Neural crest cell (in vitro differentiated cells): ENCODE measurements around the gene LCOR. TPM values are rescaled to one million over a fixed set of nuclear protein-coding genes. Genes with fewer than 3 reads are reported as not detected.

ENCODE experiments used
- DNase-seq: peaks from one replicate; pipeline ENCODE4 v3.0.0; 2021; ENCODE audit warnings: low read depth, mixed read lengths, low spot score
- H3K27ac Mint-ChIP-seq: one replicate; pipeline ENCODE4 v1.8.0; 2021; ENCODE audit warnings: mild to moderate bottlenecking, mixed read lengths; ENCODE audit not compliant: unreplicated experiment
- H3K27me3 Mint-ChIP-seq: 2 replicates; pipeline ENCODE4 v1.8.0; 2021; ENCODE audit warnings: low read depth, mild to moderate bottlenecking, mixed read lengths
- H3K36me3 Mint-ChIP-seq: 2 replicates; pipeline ENCODE4 v1.8.0; 2021; ENCODE audit warnings: low read depth, mild to moderate bottlenecking, mixed read lengths
- H3K4me1 Mint-ChIP-seq: 2 replicates; pipeline ENCODE4 v1.8.0; 2021; ENCODE audit warnings: mixed read lengths
- H3K4me3 Mint-ChIP-seq: one replicate; pipeline ENCODE4 v1.8.0; 2021; ENCODE audit warnings: mild to moderate bottlenecking, mixed read lengths
- H3K9me3 Mint-ChIP-seq: 2 replicates; pipeline ENCODE4 v1.8.0; 2021; ENCODE audit warnings: mixed read lengths
- CTCF ChIP-seq: fragments of 200-600 bp; sonication (generic); conservative IDR thresholded peaks from 2 replicates; pipeline ENCODE4 v1.5.0; 2021; ENCODE audit warnings: antibody characterized with exemption, mild to moderate bottlenecking
- total RNA-seq: library from RNA; stranded (reverse); gene quantifications from 2 replicates; pipeline ENCODE4 v1.2.1, GENCODE V29; 2021

LCOR gene
- total RNA-seq, 1 donor from 2014 or later: 54.4 TPM

- Mint-ChIP-seq H3K27ac (no peak overlapping the region), H3K4me1 (no peaks in the 10 kb centered on the region), H3K9me3 (no peaks in the 10 kb centered on the region), H3K36me3 (peaks cover 2% of the 10 kb centered on the region), H3K4me3 (no peak overlapping the region), H3K27me3 (peaks cover 42% of the 10 kb centered on the region)
- no peak for DNase-seq
- no peak for TF ChIP-seq CTCF
Measured at GRCh38 chr10:97013983-97014382, 181.9 kb downstream of the LCOR start.

GRCh38 chr10:97015240-97015639 is 183.1 kb downstream of the LCOR start:
- no peak for DNase-seq
- no peak overlapping the region for H3K27ac Mint-ChIP-seq
- H3K27me3 Mint-ChIP-seq: peaks cover 48% of the 10 kb centered on the region
- no peaks in the 10 kb centered on the region for H3K9me3 Mint-ChIP-seq
- no peak overlapping the region for H3K4me3 Mint-ChIP-seq
- no peak for TF ChIP-seq CTCF
- peaks cover 5% of the 10 kb centered on the region for H3K4me1 Mint-ChIP-seq
- H3K36me3 Mint-ChIP-seq: no peaks in the 10 kb centered on the region

GRCh38 chr10:97016728-97017473 is 184.8 kb downstream of the LCOR start:
- Mint-ChIP-seq H3K4me3 (no peak overlapping the region), H3K27ac (peak overlapping the region; percentile 83), H3K27me3 (peaks cover 64% of the 10 kb centered on the region), H3K9me3 (no peaks in the 10 kb centered on the region), H3K36me3 (no peaks in the 10 kb centered on the region), H3K4me1 (peaks cover 18% of the 10 kb centered on the region)
- DNase-seq: no peak
- no peak for TF ChIP-seq CTCF

- no peak for DNase-seq
- Mint-ChIP-seq H3K4me1 (peaks cover 22% of the 10 kb centered on the region), H3K27ac (no peak overlapping the region), H3K4me3 (no peak overlapping the region), H3K36me3 (no peaks in the 10 kb centered on the region), H3K27me3 (peaks cover 70% of the 10 kb centered on the region), H3K9me3 (no peaks in the 10 kb centered on the region)
- no peak for TF ChIP-seq CTCF
Measured at GRCh38 chr10:97017474-97017903, 185.4 kb downstream of the LCOR start.

- no peaks in the 10 kb centered on the region for H3K36me3 Mint-ChIP-seq
- TF ChIP-seq CTCF: no peak
- DNase-seq: no peak
- peaks cover 22% of the 10 kb centered on the region for H3K4me1 Mint-ChIP-seq
- H3K9me3 Mint-ChIP-seq: no peaks in the 10 kb centered on the region
- H3K27ac Mint-ChIP-seq: no peak overlapping the region
- peaks cover 70% of the 10 kb centered on the region for H3K27me3 Mint-ChIP-seq
- no peak overlapping the region for H3K4me3 Mint-ChIP-seq
Measured at GRCh38 chr10:97018251-97019212, 186.4 kb downstream of the LCOR start.
